C4-2B (cell line): Measurements from ENCODE around the gene OR6F1.

Experiments used
- ZFX ChIP-seq: fragments of 450-650 bp; IDR thresholded peaks from 2 replicates; pipeline ENCODE4 v1.6.1; 2017
- TF ChIP-seq, protein P1 (sequence below): fragments of 450-650 bp; conservative IDR thresholded peaks from 2 replicates; pipeline ENCODE4 v1.5.1; 2017; ENCODE audit warnings: mild to moderate bottlenecking

DNA sequence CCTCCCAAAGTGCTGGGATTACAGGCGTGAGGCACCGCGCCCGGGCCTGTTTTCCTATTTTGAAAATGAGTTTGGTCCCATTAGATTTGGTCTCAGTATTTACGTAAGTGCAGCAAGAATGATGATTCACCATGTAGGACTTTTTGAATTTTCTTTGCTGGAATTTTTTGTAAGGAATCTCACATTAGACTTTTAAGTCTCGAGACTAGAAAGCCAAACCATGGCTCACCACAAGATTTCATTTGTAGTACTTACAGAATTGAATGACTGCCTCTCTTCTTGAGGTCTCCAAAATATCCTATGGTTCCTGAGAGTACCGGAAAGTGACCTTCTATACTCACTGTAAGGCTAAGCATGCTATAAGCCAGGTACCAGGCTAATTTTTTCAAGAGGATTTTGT is 31.2 kb upstream of the OR6F1 start:
- TF ChIP-seq, protein P1, sequence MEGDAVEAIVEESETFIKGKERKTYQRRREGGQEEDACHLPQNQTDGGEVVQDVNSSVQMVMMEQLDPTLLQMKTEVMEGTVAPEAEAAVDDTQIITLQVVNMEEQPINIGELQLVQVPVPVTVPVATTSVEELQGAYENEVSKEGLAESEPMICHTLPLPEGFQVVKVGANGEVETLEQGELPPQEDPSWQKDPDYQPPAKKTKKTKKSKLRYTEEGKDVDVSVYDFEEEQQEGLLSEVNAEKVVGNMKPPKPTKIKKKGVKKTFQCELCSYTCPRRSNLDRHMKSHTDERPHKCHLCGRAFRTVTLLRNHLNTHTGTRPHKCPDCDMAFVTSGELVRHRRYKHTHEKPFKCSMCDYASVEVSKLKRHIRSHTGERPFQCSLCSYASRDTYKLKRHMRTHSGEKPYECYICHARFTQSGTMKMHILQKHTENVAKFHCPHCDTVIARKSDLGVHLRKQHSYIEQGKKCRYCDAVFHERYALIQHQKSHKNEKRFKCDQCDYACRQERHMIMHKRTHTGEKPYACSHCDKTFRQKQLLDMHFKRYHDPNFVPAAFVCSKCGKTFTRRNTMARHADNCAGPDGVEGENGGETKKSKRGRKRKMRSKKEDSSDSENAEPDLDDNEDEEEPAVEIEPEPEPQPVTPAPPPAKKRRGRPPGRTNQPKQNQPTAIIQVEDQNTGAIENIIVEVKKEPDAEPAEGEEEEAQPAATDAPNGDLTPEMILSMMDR: no peak
- TF ChIP-seq ZFX: no peak
